DND-41 (cell line): ENCODE measurements around the gene SNCG.

Experiments
- CTCF ChIP-seq: IDR thresholded peaks from 2 replicates; pipeline ENCODE4 v1.5.1; 2012; ENCODE audit warnings: borderline replicate concordance, low read length, moderate library complexity, mild to moderate bottlenecking; ENCODE audit not compliant: poor library complexity, severe bottlenecking; ENCODE audit errors: extremely low read depth
- EZH2 ChIP-seq: IDR thresholded peaks from 3 replicates; pipeline ENCODE4 v1.6.1; 2012; ENCODE audit warnings: borderline replicate concordance, low read depth, mild to moderate bottlenecking, moderate library complexity, low read length, inconsistent platforms; ENCODE audit not compliant: severe bottlenecking

GRCh38 chr10:86981716-86982115, 23.3 kb downstream of the SNCG start:
- no peak for TF ChIP-seq CTCF
- no peak for TF ChIP-seq EZH2
